Stomach (tissue), 4 donors: ENCODE data around the gene ITPR2.

ENCODE experiments used
- EP300 ChIP-seq: sonication (generic); formaldehyde crosslinking; IDR thresholded peaks from one replicate; pipeline ENCODE4 v1.6.1; 2017; ENCODE audit warnings: antibody characterized with exemption
- POLR2A ChIP-seq, 4 donors: fragments of 450-650 bp; IDR thresholded peaks; one replicate each; pipeline ENCODE4 v1.6.1; 2016; ENCODE audit warnings: antibody characterized with exemption in 4 of 4, control low read depth in 2 of 4, mild to moderate bottlenecking in 1 of 4, moderate library complexity in 1 of 4
- POLR2AphosphoS5 ChIP-seq, 3 donors: sonication (generic); formaldehyde crosslinking; IDR thresholded peaks; one replicate each; pipeline ENCODE4 v1.6.1; 2016; ENCODE audit warnings: antibody characterized with exemption in 3 of 3
- TF ChIP-seq, protein P1 (sequence below), 7 experiments: fragments of 450-650 bp in 4 of 7; fragments of 200-600 bp in 3 of 7; sonication (generic) in 3 of 7; IDR thresholded peaks; one replicate each; pipeline ENCODE4 v1.5.1; 2016 to 2019; ENCODE audit warnings: antibody characterized with exemption in 7 of 7, control low read depth in 2 of 7, mild to moderate bottlenecking in 1 of 7

DNA sequence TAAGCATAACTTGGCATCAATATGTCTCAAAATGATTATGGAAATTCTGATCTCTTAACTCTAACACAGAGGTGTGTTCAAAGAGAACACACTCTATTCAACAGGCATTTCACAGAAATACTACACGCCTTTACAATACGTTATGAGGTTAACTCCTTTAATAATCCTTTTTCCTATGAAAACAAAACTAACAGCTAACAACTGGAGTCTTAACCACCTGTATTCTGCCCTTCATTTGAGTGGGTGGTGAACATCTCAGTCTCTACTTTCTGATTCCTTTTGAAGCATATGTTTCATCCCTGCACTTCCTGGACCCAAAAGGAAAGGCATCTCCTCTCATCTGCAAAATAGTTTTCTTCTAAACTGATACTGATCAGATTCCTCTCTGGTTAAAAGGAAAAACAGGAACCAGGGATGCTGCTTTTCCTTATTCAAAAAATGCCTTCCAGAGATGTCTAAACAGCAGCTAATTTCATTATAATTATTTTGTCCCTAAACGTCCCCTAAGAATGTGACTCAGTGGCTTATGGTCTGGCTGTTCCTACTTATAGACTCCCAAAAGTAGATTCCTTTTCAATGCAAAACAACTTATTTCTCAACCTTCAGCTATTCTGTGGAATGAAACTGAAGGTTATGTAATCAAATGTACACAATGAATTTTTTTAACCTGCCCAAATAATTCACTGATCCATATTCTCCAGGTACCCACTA is 24.1 kb downstream of the ITPR2 start:
- TF ChIP-seq, protein P1, sequence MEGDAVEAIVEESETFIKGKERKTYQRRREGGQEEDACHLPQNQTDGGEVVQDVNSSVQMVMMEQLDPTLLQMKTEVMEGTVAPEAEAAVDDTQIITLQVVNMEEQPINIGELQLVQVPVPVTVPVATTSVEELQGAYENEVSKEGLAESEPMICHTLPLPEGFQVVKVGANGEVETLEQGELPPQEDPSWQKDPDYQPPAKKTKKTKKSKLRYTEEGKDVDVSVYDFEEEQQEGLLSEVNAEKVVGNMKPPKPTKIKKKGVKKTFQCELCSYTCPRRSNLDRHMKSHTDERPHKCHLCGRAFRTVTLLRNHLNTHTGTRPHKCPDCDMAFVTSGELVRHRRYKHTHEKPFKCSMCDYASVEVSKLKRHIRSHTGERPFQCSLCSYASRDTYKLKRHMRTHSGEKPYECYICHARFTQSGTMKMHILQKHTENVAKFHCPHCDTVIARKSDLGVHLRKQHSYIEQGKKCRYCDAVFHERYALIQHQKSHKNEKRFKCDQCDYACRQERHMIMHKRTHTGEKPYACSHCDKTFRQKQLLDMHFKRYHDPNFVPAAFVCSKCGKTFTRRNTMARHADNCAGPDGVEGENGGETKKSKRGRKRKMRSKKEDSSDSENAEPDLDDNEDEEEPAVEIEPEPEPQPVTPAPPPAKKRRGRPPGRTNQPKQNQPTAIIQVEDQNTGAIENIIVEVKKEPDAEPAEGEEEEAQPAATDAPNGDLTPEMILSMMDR (IDR thresholded peaks at IDR 0.05): no peak
- no peak for TF ChIP-seq POLR2A (IDR thresholded peaks at IDR 0.05)
- TF ChIP-seq POLR2AphosphoS5 (IDR thresholded peaks at IDR 0.05): no peak
- TF ChIP-seq EP300: no peak
